Measurements from ENCODE around the gene PEX7.

- no peak for TF ChIP-seq CTCF (IDR thresholded peaks at IDR 0.05)
- TF ChIP-seq ZFX (IDR thresholded peaks at IDR 0.05; ENCODE audit: borderline replicate concordance): no peak
Observed at GRCh38 chr6:136897071-136897470, 74.7 kb downstream of the PEX7 start.
